Stimulated activated CD8-positive, alpha-beta memory T cell treated with anti-CD3 and anti-CD28 coated beads, Interleukin-7, amount 100 ng/mL, for 24 hours (primary cell): ENCODE measurements around the gene AFF2.

Experiments used
- DNase-seq: peaks from one replicate; pipeline ENCODE4 v3.0.0-alpha.2; 2020; ENCODE audit warnings: low read depth

The AFF2 gene

GRCh38 chrX:148929686-148930085, 429.3 kb downstream of the AFF2 start:
- no peak for DNase-seq

DNA sequence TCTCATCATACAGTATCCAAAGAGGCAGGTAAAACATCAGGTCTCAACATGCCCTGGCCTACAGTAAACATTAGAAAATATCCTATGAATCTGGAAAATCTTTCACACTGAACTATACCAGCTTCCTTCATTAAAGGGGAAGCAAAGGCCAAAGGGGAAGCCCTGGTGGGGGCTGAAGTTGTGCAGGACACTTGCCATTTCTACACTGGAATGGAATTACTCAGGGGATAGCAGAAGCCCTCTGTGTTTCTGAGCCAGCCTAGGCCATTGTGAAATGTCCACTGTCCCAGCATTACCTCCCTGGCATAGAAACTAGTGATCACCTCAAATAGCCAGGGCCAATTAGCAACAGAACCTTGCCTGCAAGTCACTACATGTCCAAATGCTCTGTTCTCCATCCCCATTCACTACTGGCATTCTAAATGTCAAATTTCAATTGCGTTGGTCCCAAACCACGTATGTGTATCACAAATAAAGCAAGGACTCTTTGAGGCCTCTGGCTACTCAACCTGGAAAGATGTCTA, 429.9 kb downstream of the AFF2 start:
- DNase-seq = no peak

- DNase-seq = no peak
Observed at GRCh38 chrX:148933881-148934280, 433.5 kb downstream of the AFF2 start.

DNA sequence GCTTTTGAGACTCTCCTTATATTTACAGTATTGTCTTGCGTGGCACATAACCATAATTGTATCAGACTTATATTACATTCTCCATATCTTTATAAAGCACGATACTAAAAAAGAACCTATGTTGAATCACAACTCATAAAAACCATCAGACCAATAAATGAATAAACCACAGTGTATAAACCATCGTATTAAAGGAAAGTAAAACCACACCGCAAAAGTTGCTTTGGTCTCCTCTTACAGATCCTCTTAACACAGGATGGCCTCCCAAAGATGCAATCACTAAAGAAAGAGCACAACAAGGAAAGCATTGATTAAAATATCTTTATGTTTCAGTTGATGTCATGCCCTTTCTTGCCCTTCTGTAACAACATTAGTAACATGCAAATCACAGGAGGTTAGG, 437.9 kb downstream of the AFF2 start:
- no peak for DNase-seq

- no peak for DNase-seq
Observed at GRCh38 chrX:148940411-148940996, 440.1 kb downstream of the AFF2 start.

- no peak for DNase-seq
Observed at GRCh38 chrX:148942754-148943153, 442.3 kb downstream of the AFF2 start.

- no peak for DNase-seq
Observed at GRCh38 chrX:148947399-148947975, 447.1 kb downstream of the AFF2 start.

- no peak for DNase-seq
Observed at GRCh38 chrX:148956352-148956751, 455.9 kb downstream of the AFF2 start.

DNA sequence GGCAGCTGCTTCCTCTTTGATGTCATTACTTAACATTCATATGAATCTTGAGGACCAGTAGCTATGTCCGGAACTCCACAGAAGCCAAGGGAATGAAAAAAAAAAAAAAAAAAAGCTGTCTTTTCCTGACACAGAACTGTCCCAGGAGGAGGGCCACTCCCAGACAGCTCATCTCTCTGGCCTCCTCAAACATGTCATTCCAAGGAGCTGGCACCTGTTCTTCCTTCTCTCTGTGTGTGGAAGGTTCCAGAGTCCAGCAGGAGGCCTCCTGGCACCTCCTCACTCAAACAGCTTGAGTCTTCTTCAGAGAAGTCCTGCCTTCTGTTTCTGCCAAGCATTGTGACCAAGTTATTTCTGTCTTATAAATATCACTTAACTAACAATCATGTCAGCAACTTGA, 458.5 kb downstream of the AFF2 start:
- DNase-seq = no peak

GRCh38 chrX:148960060-148960459, 459.6 kb downstream of the AFF2 start:
- DNase-seq = no peak

DNA sequence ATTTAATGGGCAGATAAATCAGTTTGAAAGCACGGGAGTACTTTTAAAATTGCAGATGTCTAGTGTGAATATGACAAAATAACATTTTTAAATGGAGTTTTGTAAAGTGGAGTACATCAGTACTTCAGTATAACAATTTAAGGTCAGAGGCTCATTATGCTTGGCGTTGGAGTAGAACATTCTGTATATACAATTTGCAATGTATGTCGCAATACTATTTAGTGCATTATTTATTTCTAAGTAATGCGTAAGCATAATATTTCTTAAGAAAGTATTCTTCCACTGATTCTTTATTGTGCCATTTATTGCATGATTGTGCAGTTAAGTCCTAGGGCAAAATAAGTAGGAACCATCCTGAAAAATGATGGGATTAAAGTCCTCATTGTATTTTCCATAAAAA, 461.6 kb downstream of the AFF2 start:
- no peak for DNase-seq

GRCh38 chrX:148976571-148977400, 476.4 kb downstream of the AFF2 start:
- no peak for DNase-seq

GRCh38 chrX:148979786-148980185, 479.4 kb downstream of the AFF2 start:
- DNase-seq = no peak

DNA sequence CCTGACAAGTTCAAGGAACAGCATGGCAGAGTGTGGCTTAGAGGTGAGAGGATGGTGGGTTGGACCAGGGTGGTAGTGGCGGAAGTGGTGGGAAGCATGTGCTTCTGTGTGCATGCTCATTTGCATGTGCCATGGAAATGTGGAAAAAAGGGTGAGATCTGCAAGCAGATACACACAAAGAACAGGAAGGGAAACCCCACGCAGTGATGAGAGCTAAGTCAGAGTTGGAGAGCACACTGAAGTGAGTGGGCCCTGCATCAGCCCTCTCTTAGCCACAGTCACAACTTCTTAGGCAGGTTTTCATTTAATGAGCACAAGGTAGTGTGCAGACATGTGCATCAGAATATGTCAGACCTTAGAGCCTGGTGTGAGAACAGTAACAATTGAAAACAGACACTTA, 483.8 kb downstream of the AFF2 start:
- DNase-seq = no peak

GRCh38 chrX:148991502-148991901, 491.1 kb downstream of the AFF2 start:
- no peak for DNase-seq

- no peak for DNase-seq
Observed at GRCh38 chrX:148995661-148996060, 495.2 kb downstream of the AFF2 start.

- no peak for DNase-seq
Observed at GRCh38 chrX:149002320-149002719, 501.9 kb downstream of the AFF2 start.

DNA sequence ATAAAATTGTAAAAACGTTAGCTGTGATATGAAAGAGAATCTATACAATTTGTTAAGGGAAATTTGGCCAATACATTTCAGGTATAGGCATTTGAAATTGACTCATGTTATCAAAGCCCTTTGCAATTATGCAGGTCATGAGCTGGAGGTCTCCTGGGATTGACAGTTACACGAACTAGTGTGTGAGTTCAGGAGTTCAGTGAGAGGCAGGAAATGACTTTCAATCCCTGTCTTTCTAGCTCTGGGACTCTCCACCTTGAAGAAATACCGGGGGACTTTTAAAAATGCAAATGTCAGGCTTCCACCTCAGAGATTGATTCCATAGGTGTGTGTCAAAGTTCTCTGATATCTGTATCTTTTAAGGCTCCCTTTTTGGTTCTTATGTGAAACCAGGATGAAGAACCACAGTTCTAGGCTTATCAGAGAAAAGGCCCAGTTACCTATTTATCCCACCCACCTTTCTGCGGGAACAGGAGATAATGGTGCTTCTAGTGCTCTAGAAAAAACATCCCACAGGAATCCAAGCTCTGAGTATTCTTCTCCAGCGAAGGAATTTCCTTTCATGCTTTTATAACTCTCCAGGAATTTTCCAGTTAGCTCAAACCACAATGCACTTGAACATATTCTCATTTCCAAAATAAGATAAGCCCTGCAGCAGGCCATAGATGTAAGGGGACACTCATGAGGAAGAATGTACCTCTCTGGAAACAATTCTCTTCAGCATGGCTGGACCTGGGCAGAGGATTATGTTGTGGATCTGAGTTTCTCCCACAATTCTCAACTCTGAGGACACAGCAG, 503.6 kb downstream of the AFF2 start:
- DNase-seq = no peak

DNA sequence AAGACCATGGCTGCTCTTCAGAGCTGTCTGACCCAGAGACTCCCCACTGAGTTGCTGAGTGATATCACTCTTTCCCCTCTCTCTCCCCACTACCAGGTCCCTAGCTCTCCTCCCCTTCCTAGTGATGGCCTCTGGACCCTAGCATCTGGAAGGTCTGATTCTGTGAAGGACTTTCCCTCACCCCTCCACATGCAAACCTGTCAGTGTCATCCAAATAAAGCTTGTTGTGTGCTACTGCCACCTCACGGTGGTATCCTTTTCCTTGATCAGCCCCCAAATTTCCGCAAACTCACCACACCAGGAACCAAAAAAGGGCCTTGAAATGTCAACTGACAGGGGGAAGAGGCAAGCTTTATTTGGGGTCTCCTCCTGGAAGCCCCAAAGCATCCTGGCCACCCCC, 504.5 kb downstream of the AFF2 start:
- no peak for DNase-seq

GRCh38 chrX:149006235-149006634, 505.8 kb downstream of the AFF2 start:
- DNase-seq = no peak

DNA sequence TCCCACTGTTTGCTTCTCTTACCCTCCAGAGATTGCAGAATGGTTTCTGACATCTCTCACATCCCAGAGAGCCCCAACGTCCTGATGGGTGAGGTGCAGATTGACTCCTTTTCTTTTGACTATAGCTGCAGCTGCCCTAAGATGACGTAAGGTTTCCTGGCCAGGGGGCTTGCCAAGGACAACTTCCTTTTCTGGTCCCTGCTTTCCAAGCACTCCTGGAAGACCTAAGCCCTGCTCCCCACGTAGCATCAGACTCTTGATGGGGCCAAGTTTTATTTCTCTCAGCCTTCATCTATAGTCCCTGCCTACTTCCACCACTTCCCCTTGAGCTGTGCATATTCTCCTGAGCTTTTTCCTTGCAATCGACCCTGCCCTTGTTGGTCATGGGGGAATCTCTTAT, 507.0 kb downstream of the AFF2 start:
- DNase-seq = no peak
